Dermis microvascular lymphatic vessel endothelial cell (primary cell): Measurements from ENCODE around the gene NOP58. TPM values are rescaled to one million over a fixed set of nuclear protein-coding genes. Genes with fewer than 3 reads are reported as not detected.
A peak's percentile ranks its signal among the peaks of the same experiment; 100 is the strongest.
"Not testable (repeated sequence)": the region's sequence is repeated elsewhere in the genome, so short reads cannot be mapped to it uniquely, and the experiment has no call there.

Experiments
- DNase-seq, 2 donors: peaks; one replicate each; pipeline versions ENCODE4 v3.0.0 to v3.0.0-alpha.2; 2010; ENCODE audit warnings: low read depth in 2 of 2
- total RNA-seq: library from RNA; depleted of rRNA; stranded (reverse); fragments of >200 nt; gene quantifications from 2 replicates; pipeline ENCODE4 v1.2.1, GENCODE V29; 2014

Gene NOP58
- total RNA-seq, 1 donor from 2014 or later, result 27.9 TPM

- DNase-seq, result no peak
Measured at GRCh38 chr2:202306034-202306433, 40.5 kb downstream of the NOP58 start.

DNA sequence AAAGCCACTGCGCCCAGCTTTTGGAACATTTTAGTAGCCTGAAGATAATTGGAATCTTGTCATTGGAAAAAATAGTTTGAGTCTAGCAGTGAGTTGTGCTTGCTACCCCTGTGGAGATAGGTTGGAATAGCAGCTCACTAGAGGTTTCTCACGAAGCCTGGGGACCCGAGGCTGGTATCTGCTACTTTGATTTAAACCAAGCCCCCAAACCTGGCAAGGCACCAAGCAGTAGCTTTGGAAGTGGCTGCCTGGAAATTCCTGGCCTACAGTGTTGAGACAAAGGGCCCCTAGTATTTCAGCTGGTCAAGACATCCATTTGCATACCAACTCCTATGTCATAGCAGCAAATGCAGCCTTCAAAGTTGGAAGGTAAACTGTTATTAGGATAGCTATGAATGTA lies 42.1 kb downstream of the NOP58 start:
- DNase-seq, result peak in 1 of 2 donors; percentile 21

GRCh38 chr2:202311823-202312388 lies 46.3 kb downstream of the NOP58 start:
- DNase-seq, result peak in 1 of 2 donors; percentile 10

DNA sequence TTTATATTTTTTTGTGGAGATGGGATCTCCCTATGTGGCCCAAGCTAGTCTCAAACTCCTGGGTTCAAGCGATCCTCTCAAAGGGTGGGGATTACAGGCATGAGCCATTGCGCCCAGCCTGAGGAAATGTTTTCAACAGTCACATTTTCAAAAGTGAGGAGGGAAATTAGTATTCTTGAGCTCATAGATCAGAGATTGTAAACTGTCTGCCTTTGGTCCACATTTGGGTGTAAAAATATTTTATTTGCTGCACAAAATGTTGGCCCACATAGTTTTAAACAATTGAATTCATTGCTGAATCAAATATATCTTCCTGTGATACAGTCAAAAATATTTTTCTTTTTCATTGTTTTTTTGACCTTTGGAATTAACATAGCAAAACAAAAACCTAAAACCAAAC lies 48.6 kb downstream of the NOP58 start:
- peak; percentile 47 to 73 for DNase-seq

- DNase-seq, result peak; percentile 83 to 95
Measured at GRCh38 chr2:202317080-202317857, 51.7 kb downstream of the NOP58 start.

- not testable (repeated sequence) for DNase-seq
Measured at GRCh38 chr2:202320362-202320761, 54.8 kb downstream of the NOP58 start.

DNA sequence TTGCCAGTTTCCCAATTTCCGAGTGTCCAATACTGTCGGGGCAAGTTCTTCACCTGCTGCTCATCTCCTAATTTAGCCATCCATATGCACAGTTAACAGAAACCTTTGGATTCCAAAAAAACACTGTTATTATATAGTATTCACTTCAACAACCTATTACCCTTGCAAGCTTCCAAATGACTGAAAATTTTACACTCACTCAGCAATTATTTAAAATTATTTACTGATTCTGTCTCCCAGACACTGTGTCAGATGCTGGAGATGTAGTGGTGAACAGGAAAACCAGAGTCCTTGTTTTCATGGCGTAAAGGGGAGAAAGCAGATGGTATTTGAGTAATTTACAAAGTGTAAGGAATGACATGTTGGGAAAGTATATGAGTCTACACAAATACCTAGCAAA lies 56.9 kb downstream of the NOP58 start:
- no peak for DNase-seq

GRCh38 chr2:202327858-202328257 lies 62.3 kb downstream of the NOP58 start:
- DNase-seq, result peak in 1 of 2 donors; percentile 29

DNA sequence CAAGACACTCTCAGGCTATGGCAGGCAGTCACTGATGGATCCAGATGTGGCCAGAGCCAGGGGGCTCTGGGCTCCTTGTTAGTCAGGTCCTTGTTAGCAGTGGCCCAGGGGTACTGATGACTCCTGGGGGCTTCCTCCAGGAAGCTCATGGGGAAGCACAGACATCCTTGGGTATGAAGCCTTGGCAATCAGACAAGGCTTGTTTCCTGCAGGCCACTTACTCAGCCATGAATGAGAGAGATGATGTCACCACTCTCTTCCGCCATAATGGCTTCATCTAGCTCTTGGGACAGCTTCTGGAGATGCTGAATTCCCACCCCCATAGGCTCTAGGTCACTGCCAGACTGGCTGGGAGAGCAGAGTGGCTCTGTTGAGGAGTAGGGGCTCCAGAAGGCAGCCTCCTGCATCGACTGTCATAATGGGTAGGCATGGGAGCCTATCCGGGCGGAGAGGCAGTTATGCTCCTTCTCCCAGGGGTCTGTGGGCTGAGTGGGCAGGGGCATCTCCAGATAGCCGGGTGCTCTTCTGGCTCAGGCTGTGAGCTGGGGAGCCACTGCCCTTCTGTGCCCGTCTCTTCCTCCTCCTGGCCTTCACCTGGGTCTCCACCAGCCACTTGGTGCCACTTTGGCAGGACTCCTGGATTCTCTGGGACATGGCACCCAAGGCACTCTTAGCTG lies 70.4 kb downstream of the NOP58 start:
- peak in 1 of 2 donors; percentile 91 for DNase-seq

DNA sequence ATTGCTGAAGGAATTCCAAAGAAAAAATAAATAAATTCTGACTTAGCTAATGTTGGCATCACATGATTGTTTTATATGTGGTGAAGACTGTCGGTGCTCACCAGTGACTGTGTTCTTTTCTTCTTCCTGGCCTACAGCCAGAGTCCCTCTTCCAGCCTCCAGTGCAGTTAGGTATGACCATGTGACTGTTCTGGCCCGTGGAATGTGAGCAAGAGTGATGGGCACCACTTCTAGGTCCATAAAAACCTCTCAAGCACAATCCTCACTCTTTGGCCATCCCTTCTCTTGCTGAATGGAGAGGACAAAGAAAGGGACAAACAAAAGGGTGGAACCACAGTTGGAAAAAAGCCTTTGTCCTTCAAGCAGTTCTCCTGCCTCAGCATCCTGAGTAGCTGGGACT lies 71.6 kb downstream of the NOP58 start:
- peak in 1 of 2 donors; percentile 39 for DNase-seq

GRCh38 chr2:202337706-202338346 lies 72.3 kb downstream of the NOP58 start:
- DNase-seq, result no peak

GRCh38 chr2:202339071-202339870 lies 73.7 kb downstream of the NOP58 start:
- DNase-seq, result peak; percentile 11 to 60

GRCh38 chr2:202344178-202344577 lies 78.6 kb downstream of the NOP58 start:
- DNase-seq, result peak in 1 of 2 donors; percentile 15

GRCh38 chr2:202346180-202346579 lies 80.6 kb downstream of the NOP58 start:
- no peak for DNase-seq

Other genes with a start within 250 kb of the NOP58 start
- under 0.01 and 0.13 TPM in 2 replicates for gene FZD7, start 231.9 kb upstream of the NOP58 start, total RNA-seq
- gene KIAA2012, start 192.5 kb upstream of the NOP58 start, total RNA-seq, result not detected in 2 replicates
- gene SUMO1, start 27.2 kb upstream of the NOP58 start, total RNA-seq, result 91.0 and 106 TPM in 2 replicates
- 33.0 and 42.5 TPM in 2 replicates for gene BMPR2, start 110.6 kb downstream of the NOP58 start, total RNA-seq